ENCODE results near the gene BSN.
"Not testable (repeated sequence)": the region's sequence is repeated elsewhere in the genome, so short reads cannot be mapped to it uniquely, and the experiment has no call there.

Gene BSN

GRCh38 chr3:49694409-49695070 is 140.3 kb downstream of the BSN start:
- POLR2A ChIA-PET; H3K4me3 ChIP-seq (ENCODE audit: low read depth, low read length); DNase-seq (ENCODE audit: low read depth, low spot score): not testable (repeated sequence)
- CTCF ChIA-PET, result interaction anchor here (1.8 to 2.9 kb wide), 2 partner anchors 9 to 145 kb away, joined by 7 to 8 read pairs; no protein-coding TSS in a partner anchor

DNA sequence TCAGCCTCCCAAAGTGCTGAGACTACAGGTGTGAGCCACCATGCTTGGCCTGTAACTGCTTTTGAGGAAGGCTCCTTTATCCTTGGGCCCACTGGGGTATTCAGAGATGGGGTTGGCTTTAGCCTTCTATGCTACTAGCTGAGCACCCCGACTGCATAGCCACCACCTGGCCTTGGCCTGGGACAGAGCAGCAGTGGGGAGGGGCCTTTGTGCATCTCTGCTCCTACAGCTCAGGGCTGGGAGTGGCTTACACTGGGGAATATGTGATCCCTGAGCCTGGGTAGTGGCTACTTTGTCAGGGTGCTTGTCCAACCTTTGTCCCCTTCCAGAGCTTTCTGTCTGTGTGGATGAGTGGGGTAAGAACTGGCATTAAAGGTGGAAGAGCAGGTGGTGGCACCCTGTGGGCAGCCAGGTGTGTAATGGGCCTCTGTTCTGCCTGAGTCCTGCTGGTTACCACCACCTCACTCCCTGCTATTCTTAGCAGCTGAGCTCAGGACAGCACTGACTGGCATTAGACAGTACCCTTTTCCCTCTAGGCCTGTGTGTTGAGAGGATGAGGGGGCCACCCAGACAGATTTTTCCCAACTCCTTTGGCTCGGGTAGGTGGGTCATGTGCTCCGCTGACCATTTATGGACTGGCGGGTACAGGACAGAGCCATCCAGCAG is 141.2 kb downstream of the BSN start:
- DNase-seq (ENCODE audit: low read depth, low spot score); POLR2A ChIA-PET; H3K4me3 ChIP-seq (ENCODE audit: low read depth, low read length): not testable (repeated sequence)
- CTCF ChIA-PET, result interaction anchor here (2.9 kb wide), 1 partner anchor 144 kb away, joined by 8 read pairs; no protein-coding TSS in a partner anchor

- no peak overlapping the region for H3K4me3 ChIP-seq (ENCODE audit: low read depth, low read length)
- no peak for TF ChIP-seq CTCF (IDR thresholded peaks at IDR 0.05; ENCODE audit: insufficient read depth, low read length, missing control alignments)
- POLR2A ChIA-PET, result no interaction called here
- DNase-seq (ENCODE audit: low read depth, low spot score), result peak; percentile 28
- CTCF ChIA-PET, result interaction anchor here (1.0 to 7.8 kb wide), 3 partner anchors 14 to 160 kb away, joined by 3 to 51 read pairs (median 49); no protein-coding TSS in a partner anchor
These were observed 145.2 kb downstream of the BSN start for GRCh38 chr3:49699281-49699979.

GRCh38 chr3:49700014-49700413 is 145.7 kb downstream of the BSN start:
- no peak for TF ChIP-seq CTCF (IDR thresholded peaks at IDR 0.05; ENCODE audit: insufficient read depth, low read length, missing control alignments)
- no peak overlapping the region for H3K4me3 ChIP-seq (ENCODE audit: low read depth, low read length)
- no peak for DNase-seq (ENCODE audit: low read depth, low spot score)
- ChIA-PET CTCF (interaction anchor here (1.0 to 7.8 kb wide), 4 partner anchors 13 to 160 kb away, joined by 3 to 51 read pairs (median 26); no protein-coding TSS in a partner anchor), POLR2A (no interaction called here)

- no peak for TF ChIP-seq CTCF (IDR thresholded peaks at IDR 0.05; ENCODE audit: insufficient read depth, low read length, missing control alignments)
- CTCF ChIA-PET, result interaction anchor here (0.7 to 7.8 kb wide), 14 partner anchors 8 to 229 kb away, joined by 3 to 74 read pairs (median 4); partner anchors contain the start of genes AMIGO3 and MON1A
- no peak overlapping the region for H3K4me3 ChIP-seq (ENCODE audit: low read depth, low read length)
- DNase-seq (ENCODE audit: low read depth, low spot score), result no peak
- POLR2A ChIA-PET, result no interaction called here
These were observed 146.3 kb downstream of the BSN start for GRCh38 chr3:49700453-49701128.

GRCh38 chr3:49701388-49702077 is 147.3 kb downstream of the BSN start:
- TF ChIP-seq CTCF (IDR thresholded peaks at IDR 0.05; ENCODE audit: insufficient read depth, low read length, missing control alignments), result peak; percentile 64
- DNase-seq (ENCODE audit: low read depth, low spot score), result no peak
- H3K4me3 ChIP-seq (ENCODE audit: low read depth, low read length), result no peak overlapping the region
- POLR2A ChIA-PET, result interaction anchor here (0.6 kb wide), 1 partner anchor 1234 kb away, joined by 3 read pairs; no protein-coding TSS in a partner anchor
- CTCF ChIA-PET, result interaction anchor here (0.7 to 7.8 kb wide), 18 partner anchors 9 to 228 kb away, joined by 3 to 74 read pairs (median 4); partner anchors contain the start of genes AMIGO3 and MON1A

All from AG04449 (cell line).